Skeletal muscle satellite cell (primary cell): ENCODE measurements around the gene PDE2A.

Experiments used
- H3K27me3 ChIP-seq: 2 replicates; pipeline ENCODE4 v1.7.0; 2013; ENCODE audit warnings: low read length; ENCODE audit not compliant: control insufficient read depth, insufficient read depth
- H3K36me3 ChIP-seq: 2 replicates; pipeline ENCODE4 v1.7.0; 2013; ENCODE audit warnings: mild to moderate bottlenecking, control low read depth, low read length; ENCODE audit not compliant: insufficient read depth
- H3K4me1 ChIP-seq: 2 replicates; pipeline ENCODE4 v1.7.0; 2013; ENCODE audit warnings: low read length; ENCODE audit not compliant: control insufficient read depth, insufficient read depth
- H3K4me2 ChIP-seq: 2 replicates; pipeline ENCODE4 v1.7.0; 2013; ENCODE audit warnings: mild to moderate bottlenecking, low read length
- H3K4me3 ChIP-seq: 2 replicates; pipeline ENCODE4 v1.7.0; 2013; ENCODE audit warnings: low read length
- H3K9ac ChIP-seq: 2 replicates; pipeline ENCODE4 v1.7.0; 2013; ENCODE audit warnings: mild to moderate bottlenecking, low read depth, low read length, moderate library complexity
- H3K9me3 ChIP-seq: replicated peaks from 2 replicates; pipeline ENCODE4 v1.7.0; 2013; ENCODE audit warnings: mild to moderate bottlenecking, control low read depth, low read length

The PDE2A gene

DNA sequence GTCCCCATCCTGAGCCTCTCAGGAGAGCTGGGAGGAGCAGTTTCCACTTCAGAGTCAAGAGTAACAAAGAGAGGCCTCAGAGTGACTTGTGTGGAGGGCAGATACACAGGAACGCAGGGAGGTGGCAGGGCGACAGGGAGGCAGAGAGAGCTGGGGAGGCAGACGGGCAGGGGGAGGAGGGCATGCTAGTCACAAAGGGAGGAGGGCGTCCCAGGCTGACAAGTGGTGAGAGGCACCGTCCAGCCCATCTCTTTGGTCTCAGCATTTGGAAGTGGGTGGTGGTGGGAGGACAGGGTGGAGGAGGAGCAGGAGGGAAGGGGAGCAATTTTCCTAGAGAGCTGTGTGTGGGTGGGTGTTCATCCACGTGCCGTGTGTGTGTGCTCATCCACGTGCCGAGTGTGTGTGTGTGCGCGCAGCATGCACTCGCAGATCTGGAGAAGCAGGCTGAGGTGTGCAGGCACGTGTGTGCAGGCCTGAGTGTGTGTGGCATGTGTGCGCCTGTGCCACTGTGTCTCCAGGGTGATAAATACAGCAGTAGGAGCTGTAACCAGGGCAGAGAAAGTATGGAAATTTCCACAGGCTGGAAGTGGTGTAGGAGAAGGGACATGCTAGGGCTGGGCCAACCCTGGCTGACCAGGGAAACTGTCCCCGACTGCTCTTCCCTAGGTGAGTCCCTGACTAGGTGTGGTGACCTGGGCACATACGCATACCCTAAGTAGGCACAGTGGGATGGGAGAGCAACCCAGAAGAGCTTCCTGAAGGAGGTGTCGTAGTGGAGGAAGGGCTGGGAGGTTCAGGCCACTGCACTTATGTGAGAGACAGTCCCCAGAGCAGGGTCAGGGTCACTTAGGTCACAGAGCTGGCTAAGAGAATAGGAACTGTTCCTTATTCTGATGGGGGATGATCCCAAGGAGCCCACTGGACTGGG, 7.3 kb upstream of the PDE2A start:
- H3K9ac ChIP-seq = no peak overlapping the region
- no peaks in the 10 kb centered on the region for H3K9me3 ChIP-seq
- no peak overlapping the region for H3K4me3 ChIP-seq
- no peak overlapping the region for H3K4me2 ChIP-seq
- H3K4me1 ChIP-seq = peaks cover 16% of the 10 kb centered on the region
- peaks cover 47% of the 10 kb centered on the region for H3K27me3 ChIP-seq
- peaks cover 17% of the 10 kb centered on the region for H3K36me3 ChIP-seq

DNA sequence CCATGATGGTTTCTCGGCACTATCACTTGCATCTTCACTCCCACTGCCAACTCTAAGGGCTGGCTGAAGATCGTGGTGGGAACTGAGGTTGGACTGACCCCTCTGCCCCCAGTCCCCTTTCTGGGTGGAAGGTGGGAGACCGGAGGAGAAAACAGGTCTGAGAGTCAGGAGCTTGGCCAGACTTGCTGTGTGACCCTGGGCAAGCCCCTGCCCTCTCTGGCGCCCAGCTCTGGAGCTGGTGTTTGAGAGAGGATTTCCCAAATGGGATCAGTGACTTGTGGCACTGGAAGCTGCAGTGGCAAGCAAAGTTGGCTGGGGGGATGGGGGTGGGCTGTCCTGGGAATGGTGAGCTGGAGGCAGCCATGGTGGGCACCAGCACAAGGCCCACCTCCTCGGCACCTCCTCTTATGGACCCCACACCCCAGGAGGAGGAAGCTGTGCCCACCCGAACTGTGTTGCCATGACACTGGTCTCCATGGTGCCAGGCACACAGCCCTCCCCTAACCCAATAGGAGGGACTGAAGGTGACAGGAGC, 6.5 kb upstream of the PDE2A start:
- H3K27me3 ChIP-seq = peaks cover 55% of the 10 kb centered on the region
- no peak overlapping the region for H3K4me3 ChIP-seq
- H3K4me1 ChIP-seq = peaks cover 13% of the 10 kb centered on the region

DNA sequence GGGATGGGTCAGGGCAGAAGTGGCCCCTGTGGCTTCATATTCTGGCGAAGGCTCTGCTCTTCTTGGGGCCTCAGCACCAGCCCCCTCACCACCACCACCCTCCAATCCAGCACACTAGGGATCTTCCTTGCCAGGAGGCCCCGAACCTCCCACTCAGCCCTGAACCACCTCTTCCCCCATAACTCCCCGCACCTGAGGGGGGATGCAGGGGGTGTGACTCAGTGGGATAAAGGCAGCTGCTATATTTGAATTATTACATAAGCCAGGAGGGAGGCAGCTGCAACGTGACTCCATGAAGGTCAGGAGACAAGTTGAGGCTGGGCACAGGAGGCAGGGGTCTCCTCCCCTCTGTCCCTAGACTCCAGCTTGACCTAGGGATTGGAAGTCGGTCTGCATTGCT, 5.6 kb upstream of the PDE2A start:
- H3K9ac ChIP-seq = no peak overlapping the region
- peaks cover 63% of the 10 kb centered on the region for H3K27me3 ChIP-seq
- H3K4me1 ChIP-seq = peaks cover 11% of the 10 kb centered on the region
- H3K36me3 ChIP-seq = peaks cover 6% of the 10 kb centered on the region
- no peak overlapping the region for H3K4me2 ChIP-seq
- no peak overlapping the region for H3K4me3 ChIP-seq
- no peaks in the 10 kb centered on the region for H3K9me3 ChIP-seq

More for the DNA sequence above, 6.5 kb upstream of the PDE2A start:
- Histone ChIP-seq H3K9me3 (no peaks in the 10 kb centered on the region), H3K4me2 (no peak overlapping the region), H3K36me3 (peaks cover 10% of the 10 kb centered on the region), H3K9ac (no peak overlapping the region)

DNA sequence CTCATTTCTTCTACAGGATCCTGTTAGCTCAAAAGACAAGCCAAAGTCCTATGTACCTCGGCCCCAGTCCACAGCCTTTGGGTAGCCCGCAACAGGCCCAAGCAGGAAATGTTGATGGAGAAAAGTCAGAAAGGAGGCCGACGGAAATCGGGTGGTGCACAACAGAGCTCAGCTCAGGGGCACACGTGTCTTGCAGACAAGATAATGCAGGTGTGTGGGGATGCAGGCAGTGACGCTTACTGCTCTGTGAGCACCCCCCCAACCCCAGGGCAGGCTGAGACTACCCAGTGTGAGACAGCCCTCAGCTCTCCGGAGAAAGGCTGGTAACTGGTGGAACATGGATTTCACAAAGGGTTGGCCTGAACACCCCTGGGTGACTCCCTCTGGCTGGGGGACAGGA, 4.3 kb upstream of the PDE2A start:
- H3K27me3 ChIP-seq = peaks cover 76% of the 10 kb centered on the region

DNA sequence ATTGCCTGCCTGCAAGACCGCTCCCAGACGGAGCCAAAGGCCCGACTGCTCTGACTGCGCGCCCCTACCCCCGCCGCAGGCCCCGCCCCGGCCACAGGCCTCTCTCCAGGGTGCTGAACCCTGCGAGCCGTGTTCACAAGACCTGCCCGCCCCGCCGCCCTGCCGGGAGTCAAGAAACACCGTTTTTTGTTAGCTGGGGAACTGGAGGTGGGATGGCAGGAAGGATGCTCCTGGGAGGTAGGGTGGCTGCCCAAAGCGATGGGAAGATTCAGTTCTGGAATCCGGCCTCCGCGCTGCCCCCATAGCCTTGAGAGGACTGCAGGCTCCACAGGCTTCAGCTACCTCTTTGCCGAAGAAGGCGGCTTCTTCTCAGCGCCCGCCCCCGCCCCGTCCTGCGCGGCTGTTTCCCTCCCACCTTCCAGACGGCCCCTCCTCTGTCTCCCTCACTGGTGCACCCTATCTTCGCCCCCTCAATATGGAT, 2.7 kb upstream of the PDE2A start:
- Histone ChIP-seq H3K9ac (no peak overlapping the region), H3K4me1 (no peaks in the 10 kb centered on the region), H3K4me3 (no peak overlapping the region), H3K36me3 (no peaks in the 10 kb centered on the region), H3K4me2 (no peak overlapping the region), H3K27me3 (peaks cover 92% of the 10 kb centered on the region), H3K9me3 (no peaks in the 10 kb centered on the region)

More for the DNA sequence above, 4.3 kb upstream of the PDE2A start:
- Histone ChIP-seq H3K9ac (no peak overlapping the region), H3K4me2 (no peak overlapping the region), H3K4me1 (no peaks in the 10 kb centered on the region), H3K9me3 (no peaks in the 10 kb centered on the region), H3K4me3 (no peak overlapping the region), H3K36me3 (peaks cover 3% of the 10 kb centered on the region)

DNA sequence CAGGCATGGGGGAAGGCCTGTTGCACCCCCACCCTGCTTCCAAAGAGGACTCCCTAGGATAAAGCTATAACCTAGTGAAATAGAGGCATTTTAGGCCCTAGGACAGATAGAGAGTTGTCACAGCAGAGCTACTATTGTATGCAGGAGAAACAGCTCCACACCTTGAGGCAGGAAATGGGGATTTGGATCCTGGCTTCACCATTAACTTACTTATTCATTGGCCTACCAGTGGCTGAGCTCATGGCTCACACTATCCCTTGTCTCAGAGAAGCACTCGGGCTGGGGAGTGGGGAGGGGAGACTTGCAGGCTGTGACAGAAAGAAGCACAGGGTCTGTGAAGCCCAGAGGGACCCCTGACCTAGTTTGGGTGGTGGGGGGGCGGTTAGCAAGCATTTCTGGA, 999 bp upstream of the PDE2A start:
- H3K27me3 ChIP-seq = peaks cover 94% of the 10 kb centered on the region
- H3K9me3 ChIP-seq = no peaks in the 10 kb centered on the region
- no peak overlapping the region for H3K4me3 ChIP-seq
- H3K36me3 ChIP-seq = no peaks in the 10 kb centered on the region
- H3K9ac ChIP-seq = no peak overlapping the region
- no peak overlapping the region for H3K4me2 ChIP-seq
- no peaks in the 10 kb centered on the region for H3K4me1 ChIP-seq

DNA sequence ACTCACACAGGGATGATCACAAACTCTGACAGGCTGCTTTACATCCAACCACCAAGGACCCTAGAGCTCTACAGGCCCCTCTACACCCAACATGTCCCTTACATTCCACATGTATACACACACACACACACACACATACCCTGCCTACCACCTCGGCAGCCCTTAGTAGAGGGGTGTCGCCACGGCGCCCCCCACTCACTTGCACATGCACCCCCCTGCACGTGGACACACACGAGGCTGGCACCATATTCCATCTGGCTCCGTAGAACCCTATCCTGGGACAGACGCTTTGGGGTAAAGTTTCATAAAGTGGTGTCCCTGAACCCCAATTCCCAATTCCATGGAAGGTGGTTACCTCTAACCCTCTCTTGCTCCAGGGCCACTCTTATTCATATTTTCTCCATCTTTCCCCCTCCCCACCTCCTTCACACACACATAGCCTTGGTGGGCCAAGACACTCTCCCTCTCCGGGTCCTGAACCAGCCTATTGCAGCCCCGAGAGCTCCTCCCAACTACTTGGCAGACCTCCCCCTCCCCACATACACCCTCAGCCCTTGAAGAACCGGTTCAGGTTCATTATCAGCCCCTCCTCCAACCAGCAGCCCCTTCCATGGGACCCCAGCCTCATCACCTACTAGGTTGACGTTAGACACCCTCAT, 809 bp downstream of the PDE2A start:
- no peaks in the 10 kb centered on the region for H3K4me1 ChIP-seq
- no peak overlapping the region for H3K9ac ChIP-seq
- H3K27me3 ChIP-seq = peaks cover 95% of the 10 kb centered on the region
- H3K4me2 ChIP-seq = no peak overlapping the region
- H3K36me3 ChIP-seq = no peaks in the 10 kb centered on the region
- no peaks in the 10 kb centered on the region for H3K9me3 ChIP-seq
- H3K4me3 ChIP-seq = no peak overlapping the region

DNA sequence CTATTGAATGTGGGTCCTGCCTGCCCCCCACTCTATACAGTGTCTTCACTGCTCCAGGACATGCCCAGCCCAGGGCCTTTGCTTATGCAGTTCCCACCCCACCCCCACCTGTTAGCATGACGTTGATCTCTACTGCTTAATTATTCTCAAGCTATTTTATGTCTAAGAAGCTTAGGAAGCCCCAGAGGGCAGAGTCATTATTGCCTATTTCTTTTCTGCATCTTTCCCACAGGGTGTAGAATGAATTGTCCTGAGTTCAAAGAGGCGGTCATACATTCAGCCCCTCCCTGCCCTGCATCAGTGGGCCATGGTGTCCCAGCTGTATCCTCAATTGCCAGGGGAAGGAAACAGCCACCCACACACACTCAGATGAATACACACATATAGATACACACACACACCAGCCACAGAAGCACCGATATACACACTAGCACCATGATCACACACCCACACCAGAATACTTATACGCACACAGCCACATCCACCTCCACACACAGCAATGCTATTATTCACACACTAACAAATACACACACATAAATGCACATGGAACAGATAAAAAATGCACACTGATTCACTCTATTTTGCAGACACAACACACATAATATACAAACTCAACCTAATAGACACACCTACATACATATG, 1.5 kb downstream of the PDE2A start:
- Histone ChIP-seq H3K36me3 (no peaks in the 10 kb centered on the region), H3K9ac (no peak overlapping the region), H3K4me2 (no peak overlapping the region), H3K4me3 (no peak overlapping the region), H3K9me3 (no peaks in the 10 kb centered on the region), H3K4me1 (no peaks in the 10 kb centered on the region), H3K27me3 (peaks cover 95% of the 10 kb centered on the region)

DNA sequence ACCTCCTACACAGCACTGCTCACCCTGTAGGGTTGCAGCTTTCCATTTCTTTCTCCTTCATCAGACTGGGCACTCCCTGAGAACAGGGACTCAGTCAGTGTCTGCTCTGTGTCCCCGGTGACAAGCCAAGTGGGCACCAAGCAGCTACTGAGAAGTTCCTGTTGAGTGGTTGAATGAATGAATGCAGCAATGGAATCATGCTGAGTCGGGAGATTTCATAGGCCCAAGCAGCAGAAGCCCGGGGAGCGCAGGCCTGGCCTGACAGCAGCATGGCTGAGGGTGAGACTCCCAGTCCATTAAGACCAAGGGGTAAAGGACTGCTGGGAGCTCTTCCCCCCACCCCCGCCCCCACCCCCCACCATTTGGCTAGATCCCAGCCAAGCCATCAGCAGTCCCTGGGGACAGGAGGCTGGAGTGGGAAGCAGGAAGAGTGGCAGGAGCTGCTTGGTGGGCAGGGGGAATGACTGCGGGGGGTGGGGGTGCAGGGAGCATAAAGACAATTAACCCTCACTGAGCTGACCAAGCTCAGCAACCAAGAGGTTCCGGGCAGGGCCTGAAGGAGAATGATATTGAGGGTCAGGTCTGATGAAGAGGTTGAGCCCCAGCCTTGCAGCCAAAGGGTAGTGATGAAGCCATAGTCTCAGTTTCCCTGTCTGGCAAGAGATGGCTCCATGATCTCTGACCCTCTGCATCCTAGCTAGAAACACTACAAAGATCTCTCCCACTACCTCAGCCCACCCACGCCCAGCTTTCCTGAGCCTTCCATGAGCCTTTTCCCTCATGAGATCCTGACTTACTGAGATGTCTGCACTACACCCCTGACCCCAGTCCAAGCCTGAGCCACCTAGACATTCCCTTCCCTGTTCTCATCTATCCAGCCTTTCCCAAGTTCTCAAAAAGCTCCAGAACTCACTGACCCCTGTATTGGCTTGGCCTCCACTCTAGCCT, 2.8 kb downstream of the PDE2A start:
- H3K4me1 ChIP-seq = no peaks in the 10 kb centered on the region
- H3K9me3 ChIP-seq = peaks cover 7% of the 10 kb centered on the region
- H3K27me3 ChIP-seq = peaks cover 91% of the 10 kb centered on the region
- no peak overlapping the region for H3K9ac ChIP-seq
- no peak overlapping the region for H3K4me3 ChIP-seq
- no peaks in the 10 kb centered on the region for H3K36me3 ChIP-seq
- no peak overlapping the region for H3K4me2 ChIP-seq

DNA sequence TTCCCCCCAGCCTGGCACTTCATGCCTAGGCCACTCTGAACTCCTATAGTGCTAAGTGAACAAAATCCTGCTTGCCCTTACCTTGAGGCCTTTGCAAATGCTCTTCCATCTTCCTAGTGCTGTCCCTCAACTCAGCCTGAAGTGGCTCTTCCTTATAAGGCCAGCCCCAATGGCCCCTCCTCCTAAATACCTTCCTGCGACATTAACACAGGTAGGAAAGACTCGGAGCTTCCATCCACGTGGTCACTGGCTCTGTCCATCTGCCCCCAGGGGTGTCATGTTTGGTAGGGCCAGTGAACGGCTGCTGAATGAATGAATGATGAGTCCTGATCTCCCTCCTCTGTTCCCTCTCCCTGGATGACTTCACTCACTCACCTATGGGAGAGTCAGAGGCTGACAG, 4.2 kb downstream of the PDE2A start:
- Histone ChIP-seq H3K36me3 (no peaks in the 10 kb centered on the region), H3K4me3 (no peak overlapping the region), H3K9ac (no peak overlapping the region), H3K9me3 (peaks cover 7% of the 10 kb centered on the region), H3K4me1 (no peaks in the 10 kb centered on the region), H3K4me2 (no peak overlapping the region), H3K27me3 (peaks cover 86% of the 10 kb centered on the region)
